HG02763 (cell line): ENCODE data around the gene TAS1R2.
"Not testable (repeated sequence)": the region's sequence is repeated elsewhere in the genome, so short reads cannot be mapped to it uniquely, and the experiment has no call there.

Experiments used
- ATAC-seq: cut with Tn5 transposase; IDR thresholded peaks from one replicate; pipeline ENCODE4 v1.9.1; 2021; ENCODE audit warnings: mild to moderate bottlenecking, moderate library complexity; ENCODE audit not compliant: unreplicated experiment

Gene TAS1R2

GRCh38 chr1:18884419-18884717, 24.9 kb upstream of the TAS1R2 start:
- ATAC-seq, result no peak

DNA sequence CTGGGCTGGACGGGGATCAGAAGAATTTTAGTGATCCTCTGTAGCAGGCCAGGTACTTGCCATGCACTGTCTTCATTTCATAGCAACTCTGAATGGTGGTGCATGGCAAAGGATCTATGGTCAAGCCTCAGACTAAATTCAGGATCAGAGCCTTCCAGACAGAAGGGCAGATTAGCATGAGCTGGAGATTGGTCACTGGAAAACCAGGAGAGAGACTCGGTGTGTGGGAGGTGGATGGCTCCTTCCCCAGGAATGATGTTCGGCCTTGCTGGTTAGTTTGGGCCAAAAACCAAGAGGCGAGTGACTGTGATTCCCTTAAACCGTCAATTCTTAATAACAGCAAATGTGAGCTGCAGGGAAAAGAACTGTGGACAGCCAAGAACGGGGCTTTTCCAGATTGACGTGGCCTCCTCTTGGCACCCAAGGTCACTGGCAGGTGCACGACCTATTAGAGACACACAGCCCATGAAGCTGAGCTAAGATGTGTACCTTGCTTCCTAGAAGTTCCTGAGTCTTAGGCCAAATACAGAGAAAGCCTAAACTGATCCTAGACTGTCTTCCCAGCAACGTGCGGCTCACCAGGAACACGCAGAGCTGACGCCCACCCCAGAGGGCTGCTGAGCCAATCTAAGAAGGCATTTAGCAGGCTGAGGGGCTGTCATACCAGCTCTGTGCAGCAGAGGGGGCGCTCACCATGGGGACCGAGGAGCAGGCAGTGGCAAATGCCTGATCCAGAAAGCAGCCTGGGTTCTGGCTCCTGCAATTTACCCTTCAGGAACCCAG, 24.4 kb upstream of the TAS1R2 start:
- ATAC-seq, result no peak

DNA sequence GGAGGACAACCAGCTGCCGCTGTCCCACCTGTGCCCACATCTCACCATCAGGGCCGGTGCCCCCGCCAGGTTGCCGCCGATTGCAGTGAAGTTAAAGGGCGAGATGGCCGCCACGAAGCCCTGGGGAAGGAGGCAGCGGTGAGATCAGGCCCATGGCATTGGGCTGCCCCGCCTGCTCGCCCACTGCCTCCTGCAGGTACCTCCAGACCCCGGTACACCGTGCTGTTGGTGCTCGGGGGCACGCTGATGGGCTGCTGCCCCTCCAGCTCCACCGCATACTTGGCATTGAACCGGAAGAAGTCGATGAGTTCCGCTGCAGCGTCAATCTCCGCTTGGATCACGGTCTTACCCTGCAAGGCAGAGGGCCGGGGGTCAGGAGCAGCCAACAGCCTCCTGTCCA, 23.6 kb upstream of the TAS1R2 start:
- ATAC-seq, result no peak

DNA sequence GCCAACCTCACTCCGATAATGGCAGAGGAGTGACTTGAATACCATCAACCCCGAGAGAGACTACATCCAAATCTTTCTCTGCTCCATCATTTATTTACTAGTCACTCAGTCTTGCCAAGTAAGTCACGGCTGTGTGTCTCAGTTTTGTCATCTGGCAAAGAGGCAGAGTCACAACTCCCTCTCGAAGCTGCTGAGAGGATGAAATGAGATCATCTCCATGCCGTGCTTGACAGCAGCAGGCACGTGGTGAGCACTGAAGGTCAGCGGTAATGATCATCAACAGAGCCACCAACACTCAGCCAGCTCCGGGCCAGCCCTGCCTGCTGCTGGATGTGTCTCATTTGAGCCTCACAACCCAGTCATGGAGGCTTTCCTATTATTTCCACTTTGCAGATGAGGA, 23.0 kb upstream of the TAS1R2 start:
- ATAC-seq, result no peak

DNA sequence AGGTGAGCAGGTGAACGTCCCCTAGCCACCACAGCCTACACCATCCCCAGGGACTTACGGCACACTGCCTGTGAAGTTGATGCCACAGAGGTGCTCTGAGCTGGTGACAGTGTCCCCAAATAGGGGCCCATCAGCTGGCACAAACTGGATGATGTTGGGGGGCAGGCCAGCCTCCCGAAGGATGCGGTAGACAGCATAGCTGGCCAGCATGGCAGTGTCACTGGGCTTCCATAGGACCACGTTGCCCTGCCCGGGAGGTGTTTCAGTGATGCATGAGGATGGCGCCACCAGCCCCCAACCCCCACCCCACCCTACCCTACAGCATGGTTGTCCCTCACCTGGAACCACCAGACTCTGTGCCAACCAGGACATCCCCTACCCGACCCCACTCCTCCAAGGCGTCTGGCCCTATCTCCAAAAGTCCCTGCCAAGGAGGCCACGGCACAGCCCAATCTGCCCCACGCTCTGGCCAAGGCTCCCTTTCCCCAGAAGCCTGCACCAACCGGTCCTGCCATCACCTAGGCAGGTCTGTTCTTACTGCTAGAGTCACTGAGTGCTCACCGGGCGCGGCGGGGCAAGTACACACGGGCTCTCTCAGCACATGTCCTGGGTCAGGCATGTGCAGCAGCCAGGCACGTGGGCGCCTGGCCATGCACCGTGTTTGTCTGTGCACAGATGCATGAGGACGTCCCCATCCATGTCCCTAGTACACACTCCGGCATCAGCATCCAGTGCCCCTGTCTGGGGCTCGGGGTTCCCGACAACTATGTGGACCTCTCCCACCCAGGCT, 22.4 kb upstream of the TAS1R2 start:
- no peak for ATAC-seq

GRCh38 chr1:18881164-18881563, 21.7 kb upstream of the TAS1R2 start:
- ATAC-seq, result no peak

DNA sequence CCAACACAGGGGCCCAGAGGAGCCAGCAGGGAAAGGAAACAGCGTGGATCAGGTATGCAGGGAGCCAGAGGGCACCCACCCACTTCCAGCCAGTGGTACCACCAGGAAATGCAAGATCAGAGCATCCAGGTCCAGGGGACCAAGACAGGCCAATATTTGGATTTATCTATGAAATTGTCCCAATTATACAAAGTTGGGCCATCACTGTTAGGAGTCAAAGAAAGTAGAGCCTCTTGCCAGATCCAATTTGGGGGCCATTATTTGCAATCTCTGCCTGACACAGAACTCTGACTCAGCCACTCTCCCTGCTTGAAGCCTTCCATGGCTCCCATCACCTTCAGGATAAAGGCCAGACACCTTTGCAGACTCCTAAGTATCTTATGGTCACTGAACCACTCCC, 21.1 kb upstream of the TAS1R2 start:
- no peak for ATAC-seq

DNA sequence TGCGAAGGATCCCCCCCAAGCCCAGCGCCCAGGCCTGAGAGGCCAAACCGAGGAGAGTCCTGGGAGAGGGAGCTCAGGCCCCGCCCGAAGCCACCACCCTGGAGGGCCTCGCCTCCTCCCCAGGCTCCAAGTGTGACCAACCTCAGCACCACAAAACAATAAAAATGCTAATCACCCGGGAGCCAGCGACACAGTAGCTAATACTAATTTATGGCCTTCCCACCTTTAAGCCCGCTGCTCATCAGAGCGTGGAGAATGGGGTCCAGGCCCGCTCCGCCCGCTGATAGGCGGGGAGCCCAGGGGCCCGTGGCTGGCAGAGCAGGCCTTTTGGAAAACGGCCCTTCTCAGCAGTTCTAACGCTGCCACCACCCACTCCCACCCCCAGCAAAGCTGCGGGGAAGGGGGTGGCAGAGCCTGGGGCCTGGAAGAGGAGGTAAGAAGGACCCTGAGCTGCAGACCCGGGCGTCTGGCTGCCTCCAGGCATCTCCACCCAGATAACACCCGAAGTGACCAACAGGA, 20.4 kb upstream of the TAS1R2 start:
- no peak for ATAC-seq

GRCh38 chr1:18879215-18879790, 19.8 kb upstream of the TAS1R2 start:
- no peak for ATAC-seq

- ATAC-seq, result no peak
Measured at GRCh38 chr1:18878538-18879214, 19.2 kb upstream of the TAS1R2 start.

- ATAC-seq, result no peak
Measured at GRCh38 chr1:18877282-18877681, 17.8 kb upstream of the TAS1R2 start.

- no peak for ATAC-seq
Measured at GRCh38 chr1:18876210-18876609, 16.8 kb upstream of the TAS1R2 start.

- no peak for ATAC-seq
Measured at GRCh38 chr1:18875796-18876128, 16.3 kb upstream of the TAS1R2 start.

- ATAC-seq, result no peak
Measured at GRCh38 chr1:18875107-18875795, 15.8 kb upstream of the TAS1R2 start.

GRCh38 chr1:18874600-18874999, 15.1 kb upstream of the TAS1R2 start:
- ATAC-seq, result no peak

- ATAC-seq, result no peak
Measured at GRCh38 chr1:18874036-18874435, 14.6 kb upstream of the TAS1R2 start.

GRCh38 chr1:18872071-18872611, 12.7 kb upstream of the TAS1R2 start:
- no peak for ATAC-seq

GRCh38 chr1:18871401-18872070, 12.1 kb upstream of the TAS1R2 start:
- no peak for ATAC-seq

DNA sequence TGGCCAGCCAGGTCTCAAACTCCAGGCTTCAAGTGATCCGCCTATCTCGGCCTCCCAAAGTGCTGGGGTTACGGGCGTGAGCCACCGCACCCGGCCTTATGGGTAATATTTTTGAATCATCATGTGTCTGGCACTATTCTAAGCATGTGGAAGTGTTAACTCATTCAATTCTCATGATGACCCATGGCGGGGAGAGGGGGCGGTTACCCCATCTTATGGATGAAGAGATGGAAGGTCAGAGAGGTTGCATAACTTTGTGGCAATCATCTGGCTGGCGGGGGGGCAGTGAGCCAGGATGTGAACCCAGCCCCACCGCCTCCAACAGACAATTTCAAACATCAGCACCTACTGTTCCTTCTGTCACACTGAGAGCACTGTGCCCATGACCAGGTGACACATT, 11.5 kb upstream of the TAS1R2 start:
- ATAC-seq, result no peak

GRCh38 chr1:18870595-18870865, 11.1 kb upstream of the TAS1R2 start:
- not testable (repeated sequence) for ATAC-seq
